ENCODE results near the gene FAIM2. TPM values are rescaled to one million over a fixed set of nuclear protein-coding genes. Genes with fewer than 3 reads are reported as not detected.

Gene FAIM2
- total RNA-seq, 4 donors from 2014 or later = 4.1 to 10.3 (median 7.4) TPM

DNA sequence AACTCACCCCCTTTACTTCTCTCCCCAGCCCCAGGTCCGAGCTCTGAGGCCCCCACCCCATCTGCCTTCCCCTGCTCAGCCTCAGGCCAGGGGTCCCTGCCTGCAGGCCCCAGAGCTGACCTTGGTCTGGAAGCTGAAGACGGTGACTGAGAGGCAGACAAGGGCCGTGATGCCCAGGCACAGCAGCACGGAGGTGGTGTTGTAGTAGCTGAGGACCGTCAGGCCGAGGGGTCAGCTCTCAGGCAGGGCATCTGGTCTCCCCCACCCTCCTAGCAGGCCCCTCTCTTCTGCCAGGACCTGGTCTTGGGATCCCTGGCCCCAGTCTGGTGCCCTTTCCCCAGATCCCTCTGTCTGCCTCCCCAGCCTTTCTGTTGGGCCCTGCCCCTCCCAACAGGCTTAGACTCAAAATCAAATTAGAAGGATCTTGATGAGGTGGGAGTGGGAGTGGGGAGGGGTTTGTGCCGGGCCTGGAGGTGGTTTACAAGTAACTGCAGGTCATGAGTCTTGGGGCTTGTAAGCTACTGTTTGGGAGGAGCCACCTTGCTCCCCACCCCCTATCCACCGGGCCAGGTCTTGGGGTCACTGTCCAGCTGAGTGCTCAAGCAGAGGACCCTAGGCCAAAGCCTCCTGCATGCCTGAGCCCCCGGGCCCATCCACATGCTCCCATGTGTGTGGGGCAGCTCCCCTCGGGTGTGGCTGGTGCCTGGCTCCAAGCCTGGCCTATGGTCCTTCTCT is 14.2 kb downstream of the FAIM2 start:
- Histone ChIP-seq H3K27me3 (peaks cover 0 to 34% (median 0%) of the 10 kb centered on the region in 4 donors), H3K36me3 (no peaks in the 10 kb centered on the region), H3K27ac (replicated peaks in 1 of 4) (no peak overlapping the region), H3K4me3 (no peak overlapping the region), H3K4me1 (no peaks in the 10 kb centered on the region), H3K9me3 (no peaks in the 10 kb centered on the region)
- 85% methylated on average over 9 of the region's 10 CpGs for WGBS
- no peak for DNase-seq (ENCODE audit: extremely low spot score)
- TF ChIP-seq EP300 (IDR thresholded peaks at IDR 0.05) = no peak
- no peak for TF ChIP-seq POLR2A (IDR thresholded peaks at IDR 0.05; ENCODE audit: low read depth)
- no peak for TF ChIP-seq POLR2AphosphoS5 (IDR thresholded peaks at IDR 0.05)
- TF ChIP-seq, protein P1, sequence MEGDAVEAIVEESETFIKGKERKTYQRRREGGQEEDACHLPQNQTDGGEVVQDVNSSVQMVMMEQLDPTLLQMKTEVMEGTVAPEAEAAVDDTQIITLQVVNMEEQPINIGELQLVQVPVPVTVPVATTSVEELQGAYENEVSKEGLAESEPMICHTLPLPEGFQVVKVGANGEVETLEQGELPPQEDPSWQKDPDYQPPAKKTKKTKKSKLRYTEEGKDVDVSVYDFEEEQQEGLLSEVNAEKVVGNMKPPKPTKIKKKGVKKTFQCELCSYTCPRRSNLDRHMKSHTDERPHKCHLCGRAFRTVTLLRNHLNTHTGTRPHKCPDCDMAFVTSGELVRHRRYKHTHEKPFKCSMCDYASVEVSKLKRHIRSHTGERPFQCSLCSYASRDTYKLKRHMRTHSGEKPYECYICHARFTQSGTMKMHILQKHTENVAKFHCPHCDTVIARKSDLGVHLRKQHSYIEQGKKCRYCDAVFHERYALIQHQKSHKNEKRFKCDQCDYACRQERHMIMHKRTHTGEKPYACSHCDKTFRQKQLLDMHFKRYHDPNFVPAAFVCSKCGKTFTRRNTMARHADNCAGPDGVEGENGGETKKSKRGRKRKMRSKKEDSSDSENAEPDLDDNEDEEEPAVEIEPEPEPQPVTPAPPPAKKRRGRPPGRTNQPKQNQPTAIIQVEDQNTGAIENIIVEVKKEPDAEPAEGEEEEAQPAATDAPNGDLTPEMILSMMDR (IDR thresholded peaks at IDR 0.05) = no peak
- intact Hi-C loops (cut with DNase I) = no loop called here

DNA sequence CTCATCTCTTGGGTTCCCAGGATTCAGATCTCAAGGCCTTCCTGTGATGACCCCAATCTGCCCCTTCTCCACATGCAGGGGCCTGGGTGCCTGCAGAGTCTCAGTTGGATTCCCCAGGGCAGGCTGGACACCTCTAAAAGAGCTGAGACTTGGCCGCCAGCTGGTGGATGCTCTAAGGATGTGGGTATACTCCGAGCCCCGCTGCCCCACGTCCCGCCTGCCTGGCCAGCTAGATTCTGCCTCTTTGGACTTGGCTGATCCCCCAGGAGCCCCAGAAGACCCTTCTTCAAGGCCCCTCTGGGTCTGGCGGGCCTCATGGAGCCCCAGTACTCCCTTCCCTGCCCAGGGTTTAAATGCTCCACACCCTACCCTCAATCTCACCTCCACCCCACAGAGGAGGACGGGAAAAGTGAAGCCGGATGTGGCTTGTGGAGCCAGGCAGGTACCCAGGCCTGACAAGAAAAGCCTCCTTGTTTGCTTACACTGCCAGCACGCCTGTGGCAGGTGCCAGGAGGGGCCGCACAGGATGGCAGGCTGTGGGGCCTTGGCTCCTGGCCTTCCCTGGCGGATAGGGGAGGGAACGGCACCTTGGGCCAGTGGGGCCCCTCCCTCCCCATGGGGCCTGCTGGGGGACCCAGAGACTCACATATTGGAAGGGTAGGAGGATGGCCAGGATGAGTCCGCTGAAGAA is 15.1 kb downstream of the FAIM2 start:
- TF ChIP-seq EP300 (IDR thresholded peaks at IDR 0.05) = no peak
- no peak overlapping the region for H3K27ac ChIP-seq (replicated peaks in 1 of 4)
- DNase-seq (ENCODE audit: extremely low spot score) = no peak
- intact Hi-C loops (cut with DNase I) = no loop called here
- no peak overlapping the region for H3K4me3 ChIP-seq
- 100% methylated on average over 8 of the region's 13 CpGs for WGBS
- H3K27me3 ChIP-seq = peaks cover 0 to 37% (median 0%) of the 10 kb centered on the region in 4 donors
- H3K36me3 ChIP-seq = no peaks in the 10 kb centered on the region
- H3K9me3 ChIP-seq = no peaks in the 10 kb centered on the region
- H3K4me1 ChIP-seq = no peaks in the 10 kb centered on the region

DNA sequence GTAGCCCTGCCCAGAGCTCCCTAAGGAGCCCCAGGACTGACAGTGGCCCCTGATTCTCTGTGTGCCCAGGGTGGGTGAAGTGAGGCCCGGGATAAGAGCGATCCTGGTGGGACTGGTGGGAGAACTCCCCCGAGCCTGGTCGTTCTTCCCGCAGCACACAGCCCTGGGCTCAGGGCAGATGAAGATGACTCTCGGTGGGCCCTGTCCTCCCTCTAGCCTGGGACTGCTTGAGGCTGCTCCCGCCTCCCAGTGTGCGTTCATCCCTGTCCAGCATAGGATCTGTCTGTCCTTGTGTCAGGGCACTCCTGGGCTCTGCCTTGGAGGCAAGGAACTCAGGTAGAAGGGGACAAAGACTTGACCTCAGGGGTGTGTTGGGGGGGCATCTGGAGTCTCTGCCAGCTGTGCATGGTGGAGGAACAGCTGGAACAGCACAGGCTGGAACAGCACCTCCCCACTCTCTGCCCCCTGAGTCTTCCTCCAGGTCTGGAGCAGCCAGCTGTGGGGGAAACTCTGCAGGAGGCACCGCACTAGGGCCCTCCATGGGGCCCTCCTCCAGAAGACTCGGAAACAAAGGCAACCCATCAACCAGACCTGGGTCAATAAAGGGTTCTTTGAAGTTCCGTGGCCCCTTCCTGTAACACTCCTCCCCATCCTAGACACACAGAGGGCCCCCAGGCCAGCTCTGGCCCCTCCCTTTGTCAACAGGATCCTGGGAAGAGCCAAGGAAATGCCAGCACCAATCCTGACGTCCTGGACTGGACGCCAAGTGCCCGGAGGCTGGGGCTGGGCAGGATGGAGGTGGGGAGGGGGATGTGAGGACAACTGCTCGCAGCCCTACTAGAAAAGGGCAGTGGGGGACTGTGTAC is 15.9 kb downstream of the FAIM2 start:
- no peaks in the 10 kb centered on the region for H3K4me1 ChIP-seq
- no peak overlapping the region for H3K27ac ChIP-seq (replicated peaks in 1 of 4)
- no peak for DNase-seq (ENCODE audit: extremely low spot score)
- intact Hi-C loops (cut with DNase I) = no loop called here
- peaks cover 0 to 37% (median 0%) of the 10 kb centered on the region in 4 donors for H3K27me3 ChIP-seq
- H3K4me3 ChIP-seq = no peak overlapping the region
- TF ChIP-seq, protein P1 (IDR thresholded peaks at IDR 0.05) = no peak
- no peak for TF ChIP-seq POLR2A (IDR thresholded peaks at IDR 0.05; ENCODE audit: low read depth)
- TF ChIP-seq EP300 (IDR thresholded peaks at IDR 0.05) = no peak
- no peaks in the 10 kb centered on the region for H3K9me3 ChIP-seq
- H3K36me3 ChIP-seq = no peaks in the 10 kb centered on the region
- WGBS = 78% methylated on average over 13 of the region's 15 CpGs

DNA sequence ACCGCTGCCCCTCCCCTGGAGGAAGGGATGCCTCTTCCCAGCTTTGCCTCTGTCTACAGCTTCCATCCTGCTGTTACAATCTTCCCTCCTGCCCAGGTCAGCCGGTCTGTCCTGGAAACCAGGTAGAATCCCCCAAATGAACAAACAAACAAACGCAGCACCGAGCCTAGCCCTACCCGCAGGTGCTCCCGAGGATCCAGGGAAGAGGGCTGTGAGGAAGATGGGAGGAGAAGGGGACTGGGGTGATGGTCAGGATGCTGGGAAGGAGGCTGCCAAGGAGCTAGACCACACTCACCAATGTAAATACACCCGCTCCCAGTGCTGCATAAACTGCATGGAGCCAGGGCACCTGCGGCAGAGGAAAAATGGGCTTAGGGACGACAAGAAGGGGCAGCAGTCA is 16.6 kb downstream of the FAIM2 start:
- Histone ChIP-seq H3K36me3 (no peaks in the 10 kb centered on the region), H3K9me3 (no peaks in the 10 kb centered on the region), H3K27ac (replicated peaks in 1 of 4) (no peak overlapping the region), H3K4me1 (no peaks in the 10 kb centered on the region), H3K4me3 (no peak overlapping the region), H3K27me3 (peaks cover 0 to 37% (median 0%) of the 10 kb centered on the region in 4 donors)
- intact Hi-C loops (cut with DNase I) = no loop called here
- no peak for TF ChIP-seq POLR2AphosphoS5 (IDR thresholded peaks at IDR 0.05)
- TF ChIP-seq, protein P1 (IDR thresholded peaks at IDR 0.05) = no peak
- TF ChIP-seq EP300 (IDR thresholded peaks at IDR 0.05) = no peak
- no peak for TF ChIP-seq POLR2A (IDR thresholded peaks at IDR 0.05; ENCODE audit: low read depth)
- WGBS = 81% methylated on average over 9 of the region's 9 CpGs
- DNase-seq (ENCODE audit: extremely low spot score) = no peak

Measured in esophagus muscularis mucosa (tissue), 4 donors.